Activated CD8-positive, alpha-beta T cell treated with anti-CD3 and anti-CD28 coated beads, Interleukin-2, amount 10 ng/mL, durations not matched to agents 7 days and 5 days (primary cell): ENCODE results near the gene ZNF653. TPM values are rescaled to one million over a fixed set of nuclear protein-coding genes. Genes with fewer than 3 reads are reported as not detected.
"Not testable (repeated sequence)": the region's sequence is repeated elsewhere in the genome, so short reads cannot be mapped to it uniquely, and the experiment has no call there.

Experiments
- ATAC-seq: fragments of 150-1000 bp; cut with Tn5 transposase; one replicate; pipeline ENCODE4 v1.10.0; 2021; ENCODE audit warnings: moderate library complexity
- CTCF ChIA-PET: fragments of 350-600 bp; sonication (Branson Sonifier 250); formaldehyde crosslinking; loops from one replicate; lab custom pipeline; 2021; ENCODE audit warnings: antibody characterized with exemption; lab: Charles Lee
- POLR2A ChIA-PET: fragments of 350-600 bp; sonication (Branson Sonifier 250); formaldehyde crosslinking; loops from one replicate; lab custom pipeline; 2021; ENCODE audit warnings: antibody characterized with exemption; lab: Charles Lee
- DNase-seq: peaks from one replicate; pipeline ENCODE4 v3.0.0-alpha.2; 2020
- H3K27ac Mint-ChIP-seq: one replicate; pipeline ENCODE4 v1.8.0; 2021; ENCODE audit warnings: mild to moderate bottlenecking, mixed read lengths
- H3K27me3 Mint-ChIP-seq: one replicate; pipeline ENCODE4 v1.8.0; 2021; ENCODE audit warnings: low read depth, mixed read lengths
- H3K36me3 Mint-ChIP-seq: one replicate; pipeline ENCODE4 v1.8.0; 2021; ENCODE audit warnings: low read depth, mixed read lengths
- H3K4me1 Mint-ChIP-seq: one replicate; pipeline ENCODE4 v1.8.0; 2021; ENCODE audit warnings: low read depth, mixed read lengths
- H3K4me3 Mint-ChIP-seq: one replicate; pipeline ENCODE4 v1.8.0; 2021; ENCODE audit warnings: mild to moderate bottlenecking, mixed read lengths
- H3K9me3 Mint-ChIP-seq: one replicate; pipeline ENCODE4 v1.8.0; 2022; ENCODE audit warnings: mixed read lengths; ENCODE audit not compliant: insufficient read depth
- microRNA-seq: library from miRNA; unstranded; fragments of <30 nt; microRNA quantifications from one replicate; pipeline ENCODE4 v1.2.0, GENCODE V29; 2022
- total RNA-seq, 2 experiments: library from RNA; stranded (reverse); gene quantifications; one replicate each; pipeline ENCODE4 v1.2.3, GENCODE V29; 2021

The ZNF653 gene
- total RNA-seq, 2 experiments from 2014 or later: 20.1 to 21.8 TPM

GRCh38 chr19:11435833-11436313, 69.8 kb downstream of the ZNF653 start:
- CTCF ChIA-PET: interaction anchor here (0.6 to 1.4 kb wide), 17 partner anchors 9 to 152 kb away, joined by 3 to 19 read pairs (median 4); partner anchors contain the start of genes SWSAP1 and ZNF653
- Mint-ChIP-seq H3K9me3 (no peaks in the 10 kb centered on the region), H3K27me3 (peaks cover under 1% of the 10 kb centered on the region), H3K27ac (peak overlapping the region; percentile 100), H3K4me3 (peak overlapping the region; percentile 100), H3K36me3 (peaks cover 34% of the 10 kb centered on the region), H3K4me1 (peaks cover 22% of the 10 kb centered on the region)
- POLR2A ChIA-PET: interaction anchor here (1.2 to 3.4 kb wide), 2 partner anchors 16 to 61 kb away, joined by 3 to 10 read pairs; partner anchors contain the start of genes RGL3 and SWSAP1
- DNase-seq (peak; percentile 43), ATAC-seq (no peak)

- ChIA-PET POLR2A (interaction anchor here (0.6 to 3.4 kb wide), 4 partner anchors 54 to 565 kb away, joined by 3 to 10 read pairs (median 3); partner anchors contain the start of genes SMARCA4 and SWSAP1), CTCF (interaction anchor here (0.6 to 1.4 kb wide), 18 partner anchors 9 to 153 kb away, joined by 3 to 19 read pairs (median 4); partner anchors contain the start of genes SWSAP1 and ZNF653)
- DNase-seq (peak; percentile 100), ATAC-seq (peak; percentile 96)
- H3K4me1 Mint-ChIP-seq: peaks cover 19% of the 10 kb centered on the region
- H3K36me3 Mint-ChIP-seq: peaks cover 31% of the 10 kb centered on the region
- H3K27me3 Mint-ChIP-seq: peaks cover 6% of the 10 kb centered on the region
- H3K9me3 Mint-ChIP-seq: no peaks in the 10 kb centered on the region
- peak within 1 kb of the TSS; percentile 100 for H3K4me3 Mint-ChIP-seq
- peak within 1 kb of the TSS; percentile 100 for H3K27ac Mint-ChIP-seq
Measured at GRCh38 chr19:11435057-11435832, 70.4 kb downstream of the ZNF653 start, which contains the start of the genes ODAD3 and PRKCSH. Gene ODAD3, minus strand, starts transcription at chr19:11435121. Its CDS starts 105 bp downstream, at chr19:11435016. Gene PRKCSH, plus strand, starts transcription at chr19:11435635. Its CDS starts 483 bp downstream, at chr19:11436118.

GRCh38 chr19:11434703-11435056, 71.0 kb downstream of the ZNF653 start:
- ATAC-seq (peak; percentile 35), DNase-seq (no peak)
- Mint-ChIP-seq H3K4me1 (peaks cover 19% of the 10 kb centered on the region), H3K9me3 (no peaks in the 10 kb centered on the region), H3K27ac (peak overlapping the region; percentile 100), H3K36me3 (peaks cover 31% of the 10 kb centered on the region), H3K4me3 (peak overlapping the region; percentile 100), H3K27me3 (peaks cover 7% of the 10 kb centered on the region)
- CTCF ChIA-PET: interaction anchor here (0.7 to 1.4 kb wide), 9 partner anchors 10 to 115 kb away, joined by 3 to 19 read pairs (median 5); partner anchors contain the start of gene SWSAP1
- POLR2A ChIA-PET: interaction anchor here (0.6 to 3.4 kb wide), 4 partner anchors 54 to 564 kb away, joined by 3 to 10 read pairs (median 3); partner anchors contain the start of genes SMARCA4 and SWSAP1

- H3K36me3 Mint-ChIP-seq: peaks cover 27% of the 10 kb centered on the region
- H3K9me3 Mint-ChIP-seq, DNase-seq, ATAC-seq, H3K27ac Mint-ChIP-seq, CTCF ChIA-PET, H3K4me3 Mint-ChIP-seq, H3K27me3 Mint-ChIP-seq: not testable (repeated sequence)
- POLR2A ChIA-PET: interaction anchor here (1.2 kb wide), 1 partner anchor 52 kb away, joined by 3 read pairs; no protein-coding TSS in a partner anchor
- peaks cover 19% of the 10 kb centered on the region for H3K4me1 Mint-ChIP-seq
Measured at GRCh38 chr19:11433526-11433925, 72.1 kb downstream of the ZNF653 start.

Small RNAs within 50 kb of the gene (microRNA-seq; reads per million reads assigned to microRNA genes)
- gene MIR7974: not detected

Other genes starting within 250 kb of the ZNF653 start
- under 1 TPM; 0.13 to 0.76 TPM for gene DOCK6, start 243.3 kb downstream of the ZNF653 start, total RNA-seq
- gene TSPAN16, start 209.7 kb downstream of the ZNF653 start, total RNA-seq: not detected
- gene RAB3D, start 166.2 kb downstream of the ZNF653 start, total RNA-seq: 1 to 10 TPM; 7.6 to 7.9 TPM
- 10 to 100 TPM; 23.6 to 29.6 TPM for gene TMEM205, start 159.6 kb downstream of the ZNF653 start, total RNA-seq
- 10 to 100 TPM in 1 of 2 experiments, 1 to 10 TPM in 1; 9.9 to 13.6 TPM for gene CCDC159, start 159.3 kb downstream of the ZNF653 start, total RNA-seq
- gene PLPPR2, start 150.4 kb downstream of the ZNF653 start, total RNA-seq: 1 to 10 TPM; 1.1 TPM
- 1 to 10 TPM; 3.1 to 3.4 TPM for gene SWSAP1, start 131.2 kb downstream of the ZNF653 start, total RNA-seq
- gene EPOR, start 121.5 kb downstream of the ZNF653 start, total RNA-seq: 1 to 10 TPM; 6.4 to 8.8 TPM
- not detected for gene RGL3, start 86.5 kb downstream of the ZNF653 start, total RNA-seq
- gene ODAD3, start 70.7 kb downstream of the ZNF653 start, total RNA-seq: not detected
- gene PRKCSH, start 70.2 kb downstream of the ZNF653 start, total RNA-seq: 100 to 1,000 TPM; 285 to 302 TPM
- gene ELAVL3, start 24.8 kb downstream of the ZNF653 start, total RNA-seq: under 1 TPM in 1 of 2 experiments, not detected in 1; 0.71 TPM
- 10 to 100 TPM; 28.9 to 31.6 TPM for gene ECSIT, start 23.3 kb upstream of the ZNF653 start, total RNA-seq
- not detected for gene CNN1, start 33.0 kb upstream of the ZNF653 start, total RNA-seq
- 10 to 100 TPM; 47.9 to 52.8 TPM for gene ELOF1, start 53.4 kb upstream of the ZNF653 start, total RNA-seq
- gene ACP5, start 71.8 kb upstream of the ZNF653 start, total RNA-seq: 1 to 10 TPM; 9.8 to 9.9 TPM
- 1 to 10 TPM; 3.7 to 4.8 TPM for gene ZNF627, start 91.6 kb upstream of the ZNF653 start, total RNA-seq
- 1 to 10 TPM; 6.5 to 7.0 TPM for gene ZNF823, start 233.1 kb upstream of the ZNF653 start, total RNA-seq